ENCODE data around the gene PON1.

Gene PON1

GRCh38 chr7:95250571-95250970 is 73.8 kb downstream of the PON1 start:
- no peak for DNase-seq

Data from NCI-H510A treated with DMSO at 0.1 percent for 48 hours (cell line).